A549 (cell line): ENCODE results near the gene KHDRBS2. TPM values are rescaled to one million over a fixed set of nuclear protein-coding genes. Genes with fewer than 3 reads are reported as not detected.

ENCODE experiments used
- ATAC-seq, 2 experiments: fragments of 200-7000 bp in 1 of 2; fragments of >200 bp in 1 of 2; cut with Nextera tagmentation in 1 of 2; cut with Tn5 transposase in 1 of 2; 3 replicates each; pipeline versions ENCODE4 v1.8.0 to v1.9.1; 2018 to 2020; ENCODE audit warnings: mild to moderate bottlenecking in 1 of 2, moderate library complexity in 1 of 2
- CTCF ChIA-PET: fragments of 300-600 bp; sonication (Branson Sonifier 250); formaldehyde crosslinking; extraction: SDS; loops from one replicate; lab custom pipeline; 2021; ENCODE audit warnings: antibody characterized with exemption, inconsistent platforms; lab: Yijun Ruan, JAX
- POLR2A ChIA-PET: fragments of 350-600 bp; formaldehyde crosslinking; extraction: SDS; loops from one replicate; lab custom pipeline; 2021; ENCODE audit warnings: antibody characterized with exemption, inconsistent platforms; lab: Yijun Ruan, JAX
- DNase-seq, 2 experiments: peaks; one replicate each; pipeline versions ENCODE4 v3.0.0 to v3.0.0-alpha.2; 2011 to 2016; ENCODE audit warnings: low read depth in 1 of 2, low spot score in 1 of 2
- FAIRE-seq: peaks from 2 replicates; lab custom pipeline; 2011; peaks lifted over from hg19 to GRCh38; lab: Jason Lieb, UNC
- H3K27ac ChIP-seq, 2 experiments: fragments of >200 bp; sonication (Bioruptor Twin); formaldehyde crosslinking; 3 replicates each; pipeline ENCODE4 v1.5.1; 2016 to 2017
- H3K4me1 ChIP-seq: fragments of >200 bp; sonication (Bioruptor Twin); formaldehyde crosslinking; 3 replicates; pipeline ENCODE4 v1.6.1; 2016
- H3K4me2 ChIP-seq: fragments of >200 bp; sonication (Bioruptor Twin); formaldehyde crosslinking; 3 replicates; pipeline ENCODE4 v1.6.1; 2016
- H3K4me3 ChIP-seq: fragments of >200 bp; sonication (Bioruptor Twin); formaldehyde crosslinking; 3 replicates; pipeline ENCODE4 v1.5.1; 2016
- H3K9me3 ChIP-seq: fragments of >200 bp; sonication (Bioruptor Twin); formaldehyde crosslinking; 3 replicates; pipeline ENCODE4 v1.6.1; 2016
- BCL3 ChIP-seq: fragments of >200 bp; sonication (Bioruptor Twin); formaldehyde crosslinking; IDR thresholded peaks from 3 replicates; pipeline ENCODE4 v1.6.1; 2016
- CBX2 ChIP-seq: fragments of 200-600 bp; sonication (generic); IDR thresholded peaks from 2 replicates; pipeline ENCODE4 v1.6.1; 2016; ENCODE audit warnings: low read depth, mild to moderate bottlenecking, borderline replicate concordance
- CBX8 ChIP-seq: fragments of 200-600 bp; sonication (generic); IDR thresholded peaks from 2 replicates; pipeline ENCODE4 v1.6.1; 2016
- CEBPB ChIP-seq, 2 experiments: fragments of >200 bp in 1 of 2; sonication (Bioruptor Twin) in 1 of 2; formaldehyde crosslinking in 1 of 2; IDR thresholded peaks; 2 replicates each; pipeline ENCODE4 v1.6.1; 2012 to 2016
- CHD2 ChIP-seq: fragments of 150-350 bp; IDR thresholded peaks from 2 replicates; pipeline ENCODE4 v1.6.1; 2014; ENCODE audit warnings: low read length; ENCODE audit not compliant: partially characterized antibody
- EHF ChIP-seq: fragments of 250-450 bp; sonication (Bioruptor Pico); IDR thresholded peaks from 2 replicates; pipeline ENCODE4 v1.5.0; 2020; ENCODE audit warnings: mild to moderate bottlenecking
- EP300 ChIP-seq, 2 experiments: fragments of >200 bp; sonication (Bioruptor Twin); formaldehyde crosslinking; IDR thresholded peaks; 2 replicates in 1 of 2; 3 replicates in 1 of 2; pipeline ENCODE4 v1.6.1; 2016 to 2017
- FOSB ChIP-seq: fragments of 250-450 bp; sonication (Bioruptor Pico); IDR thresholded peaks from 2 replicates; pipeline ENCODE4 v1.5.0; 2020; ENCODE audit warnings: mild to moderate bottlenecking, moderate library complexity
- FOSL2 ChIP-seq, 2 experiments: fragments of 450-650 bp in 1 of 2; fragments of >200 bp in 1 of 2; sonication (Bioruptor Twin) in 1 of 2; formaldehyde crosslinking; IDR thresholded peaks; 2 replicates each; pipeline versions ENCODE4 v1.5.0 to v1.6.1; 2016 to 2020; ENCODE audit warnings: mild to moderate bottlenecking in 1 of 2, moderate library complexity in 1 of 2
- FOXS1 ChIP-seq: fragments of 250-450 bp; sonication (Bioruptor Pico); IDR thresholded peaks from 2 replicates; pipeline ENCODE4 v1.5.0; 2020; ENCODE audit warnings: mild to moderate bottlenecking, moderate library complexity
- HDAC2 ChIP-seq: fragments of 200-600 bp; sonication (generic); IDR thresholded peaks from 2 replicates; pipeline ENCODE4 v1.6.1; 2016
- HMGXB4 ChIP-seq: fragments of 250-450 bp; sonication (Bioruptor Pico); IDR thresholded peaks from 2 replicates; pipeline ENCODE4 v1.5.0; 2021; ENCODE audit warnings: mild to moderate bottlenecking, moderate library complexity, borderline replicate concordance
- HOXB5 ChIP-seq: fragments of 250-450 bp; sonication (Bioruptor Pico); IDR thresholded peaks from 2 replicates; pipeline ENCODE4 v1.5.0; 2020; ENCODE audit warnings: mild to moderate bottlenecking, moderate library complexity
- JUNB ChIP-seq: fragments of >200 bp; sonication (Bioruptor Twin); formaldehyde crosslinking; IDR thresholded peaks from 2 replicates; pipeline ENCODE4 v1.6.1; 2016
- MAFK ChIP-seq: fragments of 450-650 bp; IDR thresholded peaks from 2 replicates; pipeline ENCODE4 v1.6.1; 2014; ENCODE audit not compliant: partially characterized antibody
- MYC ChIP-seq: IDR thresholded peaks from 2 replicates; pipeline ENCODE4 v1.6.1; 2012; ENCODE audit warnings: mild to moderate bottlenecking, inconsistent platforms, low read length, improper control_type of control experiment, borderline replicate concordance
- NFE2L2 ChIP-seq: fragments of 150-350 bp; conservative IDR thresholded peaks from 2 replicates; pipeline ENCODE4 v1.6.1; 2014; ENCODE audit warnings: low read length
- NPAS2 ChIP-seq: fragments of 250-450 bp; sonication (Bioruptor Pico); IDR thresholded peaks from 2 replicates; pipeline ENCODE4 v1.8.0; 2022; ENCODE audit warnings: mild to moderate bottlenecking, moderate library complexity, borderline replicate concordance
- RFX5 ChIP-seq: fragments of 450-650 bp; IDR thresholded peaks from 2 replicates; pipeline ENCODE4 v1.7.1; 2014; ENCODE audit warnings: antibody characterized with exemption, mild to moderate bottlenecking, moderate library complexity
- RNF2 ChIP-seq: fragments of 200-600 bp; sonication (generic); IDR thresholded peaks from 2 replicates; pipeline ENCODE4 v1.6.1; 2016; ENCODE audit warnings: low read depth, mild to moderate bottlenecking, antibody characterized with exemption, moderate library complexity, borderline replicate concordance
- TFCP2L1 ChIP-seq: fragments of 250-450 bp; sonication (Bioruptor Pico); IDR thresholded peaks from 2 replicates; pipeline ENCODE4 v1.5.0; 2021; ENCODE audit warnings: mild to moderate bottlenecking
- TP53 ChIP-seq: fragments of 250-450 bp; sonication (Bioruptor Pico); IDR thresholded peaks from 2 replicates; pipeline ENCODE4 v1.5.0; 2021; ENCODE audit warnings: mild to moderate bottlenecking, moderate library complexity
- ZC3H11A ChIP-seq: fragments of 450-650 bp; IDR thresholded peaks from 2 replicates; pipeline ENCODE4 v1.6.1; 2014; ENCODE audit warnings: antibody characterized with exemption, mild to moderate bottlenecking
- ZNF302 ChIP-seq: fragments of 250-450 bp; sonication (Bioruptor Pico); IDR thresholded peaks from 2 replicates; pipeline ENCODE4 v1.9.0; 2021; ENCODE audit warnings: inconsistent platforms, mild to moderate bottlenecking, moderate library complexity
- ZSCAN20 ChIP-seq: fragments of 250-450 bp; sonication (Bioruptor Pico); IDR thresholded peaks from 2 replicates; pipeline ENCODE4 v1.8.0; 2022; ENCODE audit warnings: mild to moderate bottlenecking, moderate library complexity
- WGBS: methylation state at CpG from one replicate; pipeline ENCODE4 v1.1.6; 2017; ENCODE audit errors: missing lambda C conversion rate; 5-methylcytosine and 5-hydroxymethylcytosine counted together
- polyA plus RNA-seq, 4 experiments: library from polyadenylated mRNA; depleted of rRNA in 3 of 4; stranded (reverse); fragments of >200 nt; fragmentation: RNase III in 1 of 4; extraction: RNeasy Plus Mini Kit Qiagen cat#74134 plus additional on column Dnase treatment in 1 of 4; gene quantifications; 2 replicates in 3 of 4; 3 replicates in 1 of 4; pipeline ENCODE4 v1.2.3, GENCODE V29; 2011 to 2017
- TF ChIP-seq, protein P1 (sequence below): fragments of 200-600 bp; sonication (generic); IDR thresholded peaks from 2 replicates; pipeline ENCODE4 v1.6.1; 2016; ENCODE audit warnings: antibody characterized with exemption, mild to moderate bottlenecking, moderate library complexity
- TF ChIP-seq, protein P2 (sequence below): fragments of 450-650 bp; IDR thresholded peaks from 2 replicates; pipeline ENCODE4 v1.6.1; 2014; ENCODE audit warnings: antibody characterized with exemption

KHDRBS2 gene
- polyA plus RNA-seq, 2 of the 4 experiments (the other 2 are of a cell fraction), result not detected

DNA sequence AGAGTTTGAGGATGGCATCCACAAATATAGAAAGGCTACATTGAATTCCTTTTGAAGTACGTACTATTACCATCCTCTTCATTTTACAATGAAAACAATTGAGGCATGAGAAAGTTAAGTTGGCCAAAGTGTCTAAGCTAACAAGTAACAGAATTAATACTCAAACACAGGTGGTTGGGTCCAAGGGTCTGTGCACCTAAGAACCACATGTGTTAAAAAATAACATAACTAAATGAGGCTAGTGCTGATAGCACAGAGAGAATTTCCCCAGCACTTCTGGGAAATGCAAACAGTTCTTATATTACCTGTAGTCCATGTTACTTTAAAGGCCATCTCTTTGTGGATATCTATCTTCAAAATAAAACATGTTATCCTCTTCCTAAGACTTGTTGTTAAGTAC is 10.5 kb upstream of the KHDRBS2 start:
- Histone ChIP-seq H3K4me2 (no peak overlapping the region), H3K4me3 (no peak overlapping the region), H3K9me3 (no peaks in the 10 kb centered on the region), H3K4me1 (no peaks in the 10 kb centered on the region), H3K27ac (no peak overlapping the region)
- ATAC-seq, result no peak
- CTCF ChIA-PET, result no interaction called here
- no peak for DNase-seq
- WGBS, result 8% methylated on average over 1 of the region's 1 CpG
- POLR2A ChIA-PET, result no interaction called here
- no peak for FAIRE-seq
- no peak for TF ChIP-seq TP53 (CRISPR knock-in tag)
- TF ChIP-seq CBX8, result no peak
- no peak for TF ChIP-seq ZSCAN20 (CRISPR knock-in tag)
- TF ChIP-seq JUNB, result no peak
- no peak for TF ChIP-seq BCL3
- no peak for TF ChIP-seq ZC3H11A
- no peak for TF ChIP-seq RFX5
- no peak for TF ChIP-seq MAFK
- TF ChIP-seq, protein P1, sequence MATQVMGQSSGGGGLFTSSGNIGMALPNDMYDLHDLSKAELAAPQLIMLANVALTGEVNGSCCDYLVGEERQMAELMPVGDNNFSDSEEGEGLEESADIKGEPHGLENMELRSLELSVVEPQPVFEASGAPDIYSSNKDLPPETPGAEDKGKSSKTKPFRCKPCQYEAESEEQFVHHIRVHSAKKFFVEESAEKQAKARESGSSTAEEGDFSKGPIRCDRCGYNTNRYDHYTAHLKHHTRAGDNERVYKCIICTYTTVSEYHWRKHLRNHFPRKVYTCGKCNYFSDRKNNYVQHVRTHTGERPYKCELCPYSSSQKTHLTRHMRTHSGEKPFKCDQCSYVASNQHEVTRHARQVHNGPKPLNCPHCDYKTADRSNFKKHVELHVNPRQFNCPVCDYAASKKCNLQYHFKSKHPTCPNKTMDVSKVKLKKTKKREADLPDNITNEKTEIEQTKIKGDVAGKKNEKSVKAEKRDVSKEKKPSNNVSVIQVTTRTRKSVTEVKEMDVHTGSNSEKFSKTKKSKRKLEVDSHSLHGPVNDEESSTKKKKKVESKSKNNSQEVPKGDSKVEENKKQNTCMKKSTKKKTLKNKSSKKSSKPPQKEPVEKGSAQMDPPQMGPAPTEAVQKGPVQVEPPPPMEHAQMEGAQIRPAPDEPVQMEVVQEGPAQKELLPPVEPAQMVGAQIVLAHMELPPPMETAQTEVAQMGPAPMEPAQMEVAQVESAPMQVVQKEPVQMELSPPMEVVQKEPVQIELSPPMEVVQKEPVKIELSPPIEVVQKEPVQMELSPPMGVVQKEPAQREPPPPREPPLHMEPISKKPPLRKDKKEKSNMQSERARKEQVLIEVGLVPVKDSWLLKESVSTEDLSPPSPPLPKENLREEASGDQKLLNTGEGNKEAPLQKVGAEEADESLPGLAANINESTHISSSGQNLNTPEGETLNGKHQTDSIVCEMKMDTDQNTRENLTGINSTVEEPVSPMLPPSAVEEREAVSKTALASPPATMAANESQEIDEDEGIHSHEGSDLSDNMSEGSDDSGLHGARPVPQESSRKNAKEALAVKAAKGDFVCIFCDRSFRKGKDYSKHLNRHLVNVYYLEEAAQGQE, result no peak
- no peak for TF ChIP-seq FOSB (CRISPR knock-in tag)

DNA sequence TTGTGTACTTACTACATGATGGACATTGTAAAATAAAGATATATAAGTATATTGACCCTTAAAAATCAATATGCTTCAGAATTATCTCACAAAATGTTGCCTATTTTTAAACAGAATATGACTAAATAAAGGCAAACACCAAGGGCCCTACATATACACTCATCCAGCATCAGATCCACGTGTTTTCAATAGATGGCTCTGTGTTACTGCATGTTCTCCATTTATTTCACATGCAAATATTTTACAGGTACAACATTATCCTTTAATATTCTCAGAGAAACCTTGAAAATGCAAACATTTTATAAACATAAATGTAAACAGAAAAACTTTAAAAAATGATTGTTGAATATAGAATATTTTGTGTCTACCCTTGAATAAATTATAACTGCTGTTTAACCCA is 2.9 kb upstream of the KHDRBS2 start:
- FAIRE-seq (no peak), ATAC-seq (no peak)
- H3K4me2 ChIP-seq, result no peak overlapping the region
- TF ChIP-seq RNF2, result no peak
- no peak for TF ChIP-seq HMGXB4 (CRISPR knock-in tag)
- no peak for TF ChIP-seq FOSL2 (IDR thresholded peaks at IDR 0.05)
- TF ChIP-seq FOSL2 (CRISPR knock-in tag; IDR thresholded peaks at IDR 0.05), result no peak
- no peak for TF ChIP-seq CEBPB (IDR thresholded peaks at IDR 0.05)
- TF ChIP-seq MYC, result no peak
- TF ChIP-seq NFE2L2, result no peak
- no peak for TF ChIP-seq FOXS1 (CRISPR knock-in tag)
- TF ChIP-seq NPAS2 (CRISPR knock-in tag), result no peak
- TF ChIP-seq EHF (CRISPR knock-in tag), result no peak
- TF ChIP-seq, protein P2, sequence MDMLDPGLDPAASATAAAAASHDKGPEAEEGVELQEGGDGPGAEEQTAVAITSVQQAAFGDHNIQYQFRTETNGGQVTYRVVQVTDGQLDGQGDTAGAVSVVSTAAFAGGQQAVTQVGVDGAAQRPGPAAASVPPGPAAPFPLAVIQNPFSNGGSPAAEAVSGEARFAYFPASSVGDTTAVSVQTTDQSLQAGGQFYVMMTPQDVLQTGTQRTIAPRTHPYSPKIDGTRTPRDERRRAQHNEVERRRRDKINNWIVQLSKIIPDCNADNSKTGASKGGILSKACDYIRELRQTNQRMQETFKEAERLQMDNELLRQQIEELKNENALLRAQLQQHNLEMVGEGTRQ, result no peak
- no peak for TF ChIP-seq ZNF302 (CRISPR knock-in tag)
- TF ChIP-seq, protein P1, result no peak
- TF ChIP-seq HOXB5 (CRISPR knock-in tag), result no peak
- no peak for TF ChIP-seq CHD2
- TF ChIP-seq HDAC2, result no peak
- TF ChIP-seq CBX2, result no peak
- TF ChIP-seq EP300 (IDR thresholded peaks at IDR 0.05), result no peak
- TF ChIP-seq TFCP2L1 (CRISPR knock-in tag), result no peak

More for the DNA sequence above, 2.9 kb upstream of the KHDRBS2 start:
- Histone ChIP-seq H3K27ac (no peak overlapping the region), H3K9me3 (no peaks in the 10 kb centered on the region), H3K4me3 (no peak overlapping the region), H3K4me1 (no peaks in the 10 kb centered on the region)
- ChIA-PET POLR2A (no interaction called here), CTCF (no interaction called here)
- no peak for DNase-seq
- WGBS, result 4% methylated on average over 1 of the region's 1 CpG
